DMS53 (cell line): ENCODE measurements around the gene KCNIP3.

Experiments
- DNase-seq: peaks from one replicate; lab custom pipeline; 2025; lab: John Stamatoyannopoulos, UW

Gene KCNIP3

GRCh38 chr2:95294579-95295250 is 2.4 kb upstream of the KCNIP3 start:
- no peak for DNase-seq

GRCh38 chr2:95295376-95295775 is 1.8 kb upstream of the KCNIP3 start:
- no peak for DNase-seq

- DNase-seq = peak; percentile 66
Measured at GRCh38 chr2:95296011-95296410, 1.1 kb upstream of the KCNIP3 start.

GRCh38 chr2:95297639-95298395 is 670 bp downstream of the KCNIP3 start:
- DNase-seq = peak; percentile 83

- no peak for DNase-seq
Measured at GRCh38 chr2:95298486-95299111, 1.5 kb downstream of the KCNIP3 start.

- peak; percentile 51 for DNase-seq
Measured at GRCh38 chr2:95299961-95300360, 2.8 kb downstream of the KCNIP3 start.

GRCh38 chr2:95300450-95300849 is 3.3 kb downstream of the KCNIP3 start:
- DNase-seq = peak; percentile 90

- no peak for DNase-seq
Measured at GRCh38 chr2:95301186-95301585, 4.0 kb downstream of the KCNIP3 start.

GRCh38 chr2:95301876-95302641 is 4.9 kb downstream of the KCNIP3 start:
- no peak for DNase-seq

- peak; percentile 75 for DNase-seq
Measured at GRCh38 chr2:95303191-95303919, 6.2 kb downstream of the KCNIP3 start.

- DNase-seq = peak; percentile 93
Measured at GRCh38 chr2:95305380-95306061, 8.4 kb downstream of the KCNIP3 start.

GRCh38 chr2:95306336-95306895 is 9.3 kb downstream of the KCNIP3 start:
- DNase-seq = peak; percentile 55

GRCh38 chr2:95307036-95307435 is 9.9 kb downstream of the KCNIP3 start:
- DNase-seq = no peak

GRCh38 chr2:95307878-95308277 is 10.7 kb downstream of the KCNIP3 start:
- DNase-seq = no peak

- DNase-seq = no peak
Measured at GRCh38 chr2:95308426-95308990, 11.4 kb downstream of the KCNIP3 start.

GRCh38 chr2:95309599-95309998 is 12.5 kb downstream of the KCNIP3 start:
- DNase-seq = no peak

- no peak for DNase-seq
Measured at GRCh38 chr2:95310216-95310615, 13.1 kb downstream of the KCNIP3 start.

- no peak for DNase-seq
Measured at GRCh38 chr2:95310651-95311050, 13.5 kb downstream of the KCNIP3 start.

GRCh38 chr2:95311815-95312542 is 14.8 kb downstream of the KCNIP3 start:
- no peak for DNase-seq
